ENCODE data around the gene DMRT3.

DNA sequence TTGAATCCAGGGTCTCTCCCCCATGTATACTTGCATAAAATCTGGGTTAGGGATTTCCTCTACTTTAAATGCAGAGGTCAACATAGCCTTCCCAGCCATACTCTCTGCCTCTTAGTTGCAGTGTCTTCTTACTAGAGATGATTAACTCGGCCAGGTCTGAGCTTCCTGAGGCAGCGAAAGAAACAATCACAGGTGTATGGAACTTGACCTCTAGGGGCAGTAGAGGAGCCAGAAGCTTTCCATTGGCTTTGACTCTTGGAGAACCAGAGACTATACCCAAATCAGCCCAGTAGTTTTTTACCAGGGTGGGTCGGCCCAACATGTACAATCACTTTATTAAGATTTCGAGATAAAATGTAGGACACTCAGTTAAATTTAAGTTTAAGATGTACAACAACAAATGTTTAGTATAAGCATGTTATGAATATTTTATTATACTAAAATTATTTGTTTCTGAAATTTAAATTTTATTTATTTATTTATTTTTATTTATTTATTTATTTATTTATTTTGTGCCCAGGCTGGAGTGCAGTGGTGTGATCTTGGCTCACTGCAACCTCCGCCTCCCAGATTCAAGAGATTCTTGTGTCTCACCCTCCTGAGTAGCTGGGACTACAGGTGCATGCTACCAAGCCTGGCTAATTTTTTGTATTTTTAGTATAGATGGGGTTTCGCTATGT lies 48.0 kb upstream of the DMRT3 start:
- TF ChIP-seq POLR2AphosphoS5 (IDR thresholded peaks at IDR 0.05; ENCODE audit: low read depth, low read length) (no peak), KDM1A (IDR thresholded peaks at IDR 0.05; ENCODE audit: borderline replicate concordance, low read length) (no peak), EZH2 (IDR thresholded peaks at IDR 0.05; ENCODE audit: low read depth, low read length, severe bottlenecking) (no peak), SUZ12 (IDR thresholded peaks at IDR 0.05; ENCODE audit: low read length) (no peak), SIN3A (conservative IDR thresholded peaks at IDR 0.05 in 1 of 2, IDR thresholded peaks at IDR 0.05 in 1 of 2; ENCODE audit: low read depth in 1 of 2, low read length in 2 of 2) (no peak)
- TF ChIP-seq, protein P1, sequence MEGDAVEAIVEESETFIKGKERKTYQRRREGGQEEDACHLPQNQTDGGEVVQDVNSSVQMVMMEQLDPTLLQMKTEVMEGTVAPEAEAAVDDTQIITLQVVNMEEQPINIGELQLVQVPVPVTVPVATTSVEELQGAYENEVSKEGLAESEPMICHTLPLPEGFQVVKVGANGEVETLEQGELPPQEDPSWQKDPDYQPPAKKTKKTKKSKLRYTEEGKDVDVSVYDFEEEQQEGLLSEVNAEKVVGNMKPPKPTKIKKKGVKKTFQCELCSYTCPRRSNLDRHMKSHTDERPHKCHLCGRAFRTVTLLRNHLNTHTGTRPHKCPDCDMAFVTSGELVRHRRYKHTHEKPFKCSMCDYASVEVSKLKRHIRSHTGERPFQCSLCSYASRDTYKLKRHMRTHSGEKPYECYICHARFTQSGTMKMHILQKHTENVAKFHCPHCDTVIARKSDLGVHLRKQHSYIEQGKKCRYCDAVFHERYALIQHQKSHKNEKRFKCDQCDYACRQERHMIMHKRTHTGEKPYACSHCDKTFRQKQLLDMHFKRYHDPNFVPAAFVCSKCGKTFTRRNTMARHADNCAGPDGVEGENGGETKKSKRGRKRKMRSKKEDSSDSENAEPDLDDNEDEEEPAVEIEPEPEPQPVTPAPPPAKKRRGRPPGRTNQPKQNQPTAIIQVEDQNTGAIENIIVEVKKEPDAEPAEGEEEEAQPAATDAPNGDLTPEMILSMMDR (IDR thresholded peaks at IDR 0.05; ENCODE audit: control extremely low read depth in 1 of 3, insufficient read depth in 1 of 3, low read depth in 1 of 3, low read length in 3 of 3), result peak; percentile 30 to 79 (median 64)
- TF ChIP-seq, protein P2, sequence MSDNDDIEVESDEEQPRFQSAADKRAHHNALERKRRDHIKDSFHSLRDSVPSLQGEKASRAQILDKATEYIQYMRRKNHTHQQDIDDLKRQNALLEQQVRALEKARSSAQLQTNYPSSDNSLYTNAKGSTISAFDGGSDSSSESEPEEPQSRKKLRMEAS (IDR thresholded peaks at IDR 0.05), result no peak
